GM13977 (cell line): ENCODE measurements around the gene FXYD5.

Source experiments
- DNase-seq: peaks from one replicate; pipeline ENCODE4 v3.0.0; 2012; ENCODE audit warnings: low spot score
- in situ Hi-C: fragments of 300-500 bp; cut with MboI; formaldehyde crosslinking; loops from one replicate; pipeline ENCODE4 v1.12.0; 2022; ENCODE audit warnings: low sequenced_read_pairs, low pct_unique_long_range_greater_than_20kb, mixed read lengths, inconsistent platforms; ENCODE audit not compliant: unreplicated experiment
- TF ChIP-seq, protein P1 (sequence below): IDR thresholded peaks from 2 replicates; pipeline ENCODE4 v1.5.1; 2012; ENCODE audit warnings: mild to moderate bottlenecking, control low read depth; ENCODE audit not compliant: insufficient read depth; ENCODE audit errors: extremely low read depth, missing control alignments

The FXYD5 gene

DNA sequence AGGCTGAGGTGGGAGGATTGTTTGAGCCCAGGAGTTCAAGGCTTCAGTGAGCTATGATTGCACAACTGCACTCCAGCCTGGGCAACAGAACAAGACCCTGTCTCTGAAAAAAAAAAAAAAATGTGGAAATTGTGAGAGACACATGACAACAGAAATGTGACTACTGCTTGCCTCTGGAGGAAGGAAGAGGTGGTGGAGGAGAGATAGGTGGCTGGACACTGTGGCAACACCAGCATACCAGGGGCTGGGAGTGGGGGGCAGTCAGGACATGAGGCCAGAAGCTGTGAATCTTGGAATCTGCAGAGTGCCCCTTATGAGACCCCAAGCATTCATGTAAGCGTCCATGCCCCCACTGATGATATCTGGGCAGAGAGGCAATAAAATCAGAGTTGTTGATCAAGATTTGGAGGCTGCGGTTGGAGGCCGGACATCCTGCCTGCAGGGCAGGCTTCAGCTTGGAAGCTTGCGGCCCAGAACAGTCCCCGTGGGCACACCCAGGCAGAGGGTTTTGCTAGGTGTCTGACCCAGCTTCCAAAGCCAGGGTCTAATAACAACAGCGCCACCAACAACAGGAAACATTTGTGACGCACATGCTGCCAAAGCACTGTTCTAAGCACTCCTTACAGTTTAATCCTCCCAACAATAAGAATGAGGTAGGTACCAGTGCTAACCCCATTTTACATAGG is 57.2 kb downstream of the FXYD5 start:
- no peak for DNase-seq
- TF ChIP-seq, protein P1, sequence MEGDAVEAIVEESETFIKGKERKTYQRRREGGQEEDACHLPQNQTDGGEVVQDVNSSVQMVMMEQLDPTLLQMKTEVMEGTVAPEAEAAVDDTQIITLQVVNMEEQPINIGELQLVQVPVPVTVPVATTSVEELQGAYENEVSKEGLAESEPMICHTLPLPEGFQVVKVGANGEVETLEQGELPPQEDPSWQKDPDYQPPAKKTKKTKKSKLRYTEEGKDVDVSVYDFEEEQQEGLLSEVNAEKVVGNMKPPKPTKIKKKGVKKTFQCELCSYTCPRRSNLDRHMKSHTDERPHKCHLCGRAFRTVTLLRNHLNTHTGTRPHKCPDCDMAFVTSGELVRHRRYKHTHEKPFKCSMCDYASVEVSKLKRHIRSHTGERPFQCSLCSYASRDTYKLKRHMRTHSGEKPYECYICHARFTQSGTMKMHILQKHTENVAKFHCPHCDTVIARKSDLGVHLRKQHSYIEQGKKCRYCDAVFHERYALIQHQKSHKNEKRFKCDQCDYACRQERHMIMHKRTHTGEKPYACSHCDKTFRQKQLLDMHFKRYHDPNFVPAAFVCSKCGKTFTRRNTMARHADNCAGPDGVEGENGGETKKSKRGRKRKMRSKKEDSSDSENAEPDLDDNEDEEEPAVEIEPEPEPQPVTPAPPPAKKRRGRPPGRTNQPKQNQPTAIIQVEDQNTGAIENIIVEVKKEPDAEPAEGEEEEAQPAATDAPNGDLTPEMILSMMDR, result peak; percentile 2
- in situ Hi-C loops, result no loop called here

DNA sequence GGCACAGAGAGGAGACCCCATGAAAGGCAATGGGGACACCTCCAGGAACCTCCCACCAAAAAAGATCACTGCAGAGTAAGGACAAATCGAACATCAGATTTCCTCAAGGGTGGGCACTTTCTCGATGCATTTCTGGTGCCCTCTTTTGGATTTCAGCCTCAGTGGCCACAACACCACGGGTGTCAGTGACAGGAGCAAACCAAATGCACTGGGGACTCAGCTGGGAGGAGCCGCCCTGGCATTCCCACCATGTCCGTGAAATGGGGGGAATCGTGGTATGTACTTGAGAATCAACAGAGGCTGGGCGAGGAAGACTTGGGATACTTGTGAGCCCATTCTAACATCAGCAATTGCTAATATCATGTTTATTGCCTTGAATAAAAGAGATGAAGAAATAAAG is 57.7 kb downstream of the FXYD5 start:
- TF ChIP-seq, protein P1, result no peak
- DNase-seq, result no peak
- in situ Hi-C loops, result no loop called here

DNA sequence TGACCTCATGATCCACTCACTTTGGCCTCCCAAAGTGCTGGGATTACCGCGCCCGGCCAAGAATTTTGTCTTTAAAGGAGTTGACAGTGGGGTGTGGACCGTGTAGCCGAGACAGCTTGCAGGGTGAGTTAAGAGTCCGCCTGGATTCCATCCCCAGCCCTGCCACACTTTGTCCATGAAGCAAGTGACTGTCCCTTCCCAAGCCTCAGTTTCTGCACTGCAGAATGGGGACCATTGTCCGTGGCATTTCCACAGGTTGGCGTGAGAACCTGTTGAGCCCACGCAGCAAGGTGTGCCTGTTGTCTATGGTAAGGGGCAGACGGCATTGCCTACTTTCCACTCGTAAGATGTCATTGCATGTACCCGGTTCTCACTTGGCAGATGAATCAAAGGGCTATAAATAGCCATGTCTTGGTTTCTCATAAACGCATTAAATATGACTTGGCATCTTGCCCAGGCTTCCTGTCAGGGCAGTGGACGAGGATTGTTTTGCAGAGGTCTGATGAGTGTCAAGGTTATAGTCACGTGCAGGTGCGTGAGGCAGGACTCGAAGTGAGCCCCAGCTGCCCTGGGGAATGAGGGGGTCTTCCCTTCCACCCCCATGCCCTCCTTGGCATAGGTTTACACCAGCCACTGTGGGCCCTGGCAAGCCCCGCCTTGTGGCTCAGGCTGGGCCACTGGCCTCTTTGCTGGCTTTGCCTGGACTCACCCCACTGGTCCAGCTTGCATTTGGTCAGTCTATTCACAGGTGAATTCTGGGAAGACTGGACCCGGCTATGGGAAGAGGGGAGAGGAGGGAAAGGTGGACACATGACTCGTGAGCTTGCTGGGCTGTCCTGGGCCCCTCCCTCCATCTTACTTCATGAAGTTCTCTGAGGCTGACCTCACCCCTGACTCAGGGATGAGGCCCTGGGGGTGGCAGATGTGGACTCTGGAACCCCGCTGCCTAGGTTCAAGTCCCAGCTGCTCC is 59.4 kb downstream of the FXYD5 start:
- TF ChIP-seq, protein P1, result no peak
- peak; percentile 39 for DNase-seq
- in situ Hi-C loops, result no loop called here

DNA sequence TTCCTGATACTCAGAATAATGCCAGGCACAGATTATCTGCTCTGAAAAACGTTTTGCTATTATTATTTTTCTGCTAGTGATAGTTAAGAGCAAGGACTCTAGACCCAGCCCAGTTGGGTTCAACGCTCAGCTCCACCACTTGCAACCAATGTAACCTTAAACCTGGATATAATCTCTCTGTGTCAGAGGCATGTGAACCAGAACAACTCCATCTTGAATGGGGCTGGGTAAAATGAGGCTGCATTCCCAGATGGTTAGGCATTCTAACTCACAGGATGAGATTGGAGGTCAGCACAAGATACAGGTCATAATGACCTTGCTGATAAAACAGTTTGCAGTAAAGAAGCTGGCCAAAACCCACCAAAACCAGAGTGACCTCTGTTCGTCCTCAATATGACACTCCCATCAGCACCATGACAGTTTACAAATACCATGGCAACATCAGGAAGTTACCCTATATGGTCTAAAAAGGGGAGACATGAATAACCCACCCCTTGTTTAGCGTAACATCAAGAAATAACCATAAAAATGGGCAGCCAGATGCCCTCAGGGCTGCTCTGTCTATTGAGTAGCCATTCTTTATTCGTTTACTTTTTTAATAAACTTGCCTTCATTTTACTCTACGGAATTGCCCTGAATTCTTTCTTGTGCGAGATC is 60.4 kb downstream of the FXYD5 start:
- DNase-seq, result no peak
- in situ Hi-C loops, result no loop called here
- TF ChIP-seq, protein P1, result no peak

DNA sequence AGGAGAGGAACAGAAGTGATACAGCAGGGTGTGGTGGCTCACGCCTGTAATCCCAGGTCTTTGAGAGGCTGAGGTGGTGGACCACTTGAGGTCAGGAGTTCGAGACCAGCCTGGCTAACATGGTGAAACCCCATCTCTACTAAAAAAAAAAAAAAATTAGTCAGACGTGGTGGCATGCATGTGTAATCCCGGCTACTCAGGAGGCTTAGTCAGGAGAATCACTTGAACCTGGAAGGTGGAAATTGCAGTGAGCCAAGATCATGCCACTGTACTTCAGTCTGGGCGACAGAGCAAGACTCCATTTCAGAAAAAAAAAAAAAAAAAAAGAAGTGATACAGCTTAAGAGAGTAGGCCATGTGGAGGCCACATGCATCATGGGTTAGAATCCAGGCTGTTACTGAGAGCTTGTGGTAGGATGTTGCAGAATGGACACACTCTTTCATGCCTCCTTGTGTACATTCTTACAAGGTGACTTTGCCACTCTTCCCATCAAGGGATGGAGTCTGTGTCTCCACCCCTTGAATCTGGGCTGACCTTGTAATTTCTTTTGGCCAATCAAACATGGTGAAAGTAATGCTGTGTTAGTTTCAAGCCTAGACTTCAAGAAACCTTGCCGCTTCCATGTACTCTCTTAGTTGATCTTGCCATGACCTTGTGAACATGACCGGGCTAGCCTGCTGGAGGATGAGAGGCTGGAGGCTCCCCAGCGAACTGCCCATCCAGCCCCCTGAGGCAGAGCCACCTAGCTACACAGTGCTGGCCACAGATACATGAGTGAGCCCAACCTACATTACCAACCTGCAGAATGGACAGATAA is 61.7 kb downstream of the FXYD5 start:
- TF ChIP-seq, protein P1, result no peak
- in situ Hi-C loops, result no loop called here
- DNase-seq, result no peak
